Measurements from ENCODE around the gene GPI.

DNA sequence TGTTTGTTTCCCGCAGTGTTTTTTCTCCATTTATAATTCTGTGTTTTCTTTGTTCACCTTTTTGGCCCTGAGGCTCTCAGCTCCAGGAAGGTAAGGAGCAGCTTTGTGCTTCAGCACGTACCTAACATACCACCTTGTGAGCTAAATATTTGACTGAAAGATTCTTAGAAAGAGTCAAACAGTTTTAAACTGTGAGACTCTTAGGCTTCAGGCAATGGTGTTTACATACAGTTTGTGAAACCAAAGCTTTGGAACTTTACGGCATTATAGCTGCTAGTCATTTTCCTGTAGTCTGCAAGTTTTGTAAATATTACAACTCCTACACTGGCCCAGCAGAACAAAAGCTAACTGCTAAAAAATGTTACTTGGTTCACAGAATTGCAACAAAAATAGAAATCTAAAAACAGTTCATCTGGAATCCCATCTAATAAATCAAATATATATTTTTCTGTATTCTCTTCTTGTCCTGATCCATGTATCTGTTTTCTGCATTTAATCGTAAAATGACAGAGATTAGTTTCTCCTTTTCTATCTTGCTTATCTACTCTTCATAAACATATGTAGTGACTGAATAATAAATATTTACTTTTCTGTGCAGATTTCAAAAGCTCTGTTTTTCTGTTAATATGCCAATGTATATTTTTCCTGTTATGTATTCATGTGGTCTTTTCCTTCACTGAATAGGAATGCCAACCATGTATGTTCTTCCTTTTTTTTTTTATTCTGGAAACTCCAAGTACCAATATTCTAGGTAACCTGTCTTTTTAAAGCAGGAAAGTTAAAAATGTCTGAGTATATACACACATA, 38.8 kb upstream of the GPI start:
- TF ChIP-seq, protein P1, sequence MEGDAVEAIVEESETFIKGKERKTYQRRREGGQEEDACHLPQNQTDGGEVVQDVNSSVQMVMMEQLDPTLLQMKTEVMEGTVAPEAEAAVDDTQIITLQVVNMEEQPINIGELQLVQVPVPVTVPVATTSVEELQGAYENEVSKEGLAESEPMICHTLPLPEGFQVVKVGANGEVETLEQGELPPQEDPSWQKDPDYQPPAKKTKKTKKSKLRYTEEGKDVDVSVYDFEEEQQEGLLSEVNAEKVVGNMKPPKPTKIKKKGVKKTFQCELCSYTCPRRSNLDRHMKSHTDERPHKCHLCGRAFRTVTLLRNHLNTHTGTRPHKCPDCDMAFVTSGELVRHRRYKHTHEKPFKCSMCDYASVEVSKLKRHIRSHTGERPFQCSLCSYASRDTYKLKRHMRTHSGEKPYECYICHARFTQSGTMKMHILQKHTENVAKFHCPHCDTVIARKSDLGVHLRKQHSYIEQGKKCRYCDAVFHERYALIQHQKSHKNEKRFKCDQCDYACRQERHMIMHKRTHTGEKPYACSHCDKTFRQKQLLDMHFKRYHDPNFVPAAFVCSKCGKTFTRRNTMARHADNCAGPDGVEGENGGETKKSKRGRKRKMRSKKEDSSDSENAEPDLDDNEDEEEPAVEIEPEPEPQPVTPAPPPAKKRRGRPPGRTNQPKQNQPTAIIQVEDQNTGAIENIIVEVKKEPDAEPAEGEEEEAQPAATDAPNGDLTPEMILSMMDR (IDR thresholded peaks at IDR 0.05): no peak
- TF ChIP-seq POLR2AphosphoS5 (IDR thresholded peaks at IDR 0.05): no peak

Data from upper lobe of left lung (tissue), 4 donors.